ENCODE results near the gene PAF1.
"Not testable (repeated sequence)": the region's sequence is repeated elsewhere in the genome, so short reads cannot be mapped to it uniquely, and the experiment has no call there.

The PAF1 gene

GRCh38 chr19:39382991-39383828, 7.7 kb downstream of the PAF1 start:
- no peak for DNase-seq (ENCODE audit: low read depth in 2 of 2)

GRCh38 chr19:39381910-39382611, 8.8 kb downstream of the PAF1 start:
- DNase-seq (ENCODE audit: low read depth in 2 of 2): no peak

GRCh38 chr19:39380521-39381502, 10.1 kb downstream of the PAF1 start:
- DNase-seq (ENCODE audit: low read depth in 2 of 2): no peak

GRCh38 chr19:39379865-39380396, 11.0 kb downstream of the PAF1 start:
- DNase-seq (ENCODE audit: low read depth in 2 of 2): no peak

- DNase-seq (ENCODE audit: low read depth in 2 of 2): not testable (repeated sequence)
Observed at GRCh38 chr19:39379366-39379765, 11.5 kb downstream of the PAF1 start.

- DNase-seq (ENCODE audit: low read depth in 2 of 2): no peak
Observed at GRCh38 chr19:39377373-39378362, 13.2 kb downstream of the PAF1 start.

- no peak for DNase-seq (ENCODE audit: low read depth in 2 of 2)
Observed at GRCh38 chr19:39375929-39376328, 15.0 kb downstream of the PAF1 start.

GRCh38 chr19:39372941-39373340, 18.0 kb downstream of the PAF1 start:
- no peak for DNase-seq (ENCODE audit: low read depth in 2 of 2)

- DNase-seq (ENCODE audit: low read depth in 2 of 2): no peak
Observed at GRCh38 chr19:39372047-39372802, 18.7 kb downstream of the PAF1 start.

- no peak for DNase-seq (ENCODE audit: low read depth in 2 of 2)
Observed at GRCh38 chr19:39370735-39371134, 20.2 kb downstream of the PAF1 start.

GRCh38 chr19:39369200-39369599, 21.7 kb downstream of the PAF1 start:
- no peak for DNase-seq (ENCODE audit: low read depth in 2 of 2)

GRCh38 chr19:39365531-39365930, 25.4 kb downstream of the PAF1 start:
- no peak for DNase-seq (ENCODE audit: low read depth in 2 of 2)

- DNase-seq (ENCODE audit: low read depth in 2 of 2): no peak
Observed at GRCh38 chr19:39363901-39364457, 26.9 kb downstream of the PAF1 start.

GRCh38 chr19:39362682-39363657, 27.9 kb downstream of the PAF1 start:
- DNase-seq (ENCODE audit: low read depth in 2 of 2): no peak

- DNase-seq (ENCODE audit: low read depth in 2 of 2): no peak
Observed at GRCh38 chr19:39360599-39360998, 30.3 kb downstream of the PAF1 start.

GRCh38 chr19:39359026-39359425, 31.9 kb downstream of the PAF1 start:
- DNase-seq (ENCODE audit: low read depth in 2 of 2): no peak

GRCh38 chr19:39356647-39357046, 34.3 kb downstream of the PAF1 start:
- no peak for DNase-seq (ENCODE audit: low read depth in 2 of 2)

GRCh38 chr19:39356073-39356472, 34.8 kb downstream of the PAF1 start:
- DNase-seq (ENCODE audit: low read depth in 2 of 2): no peak

All from stimulated activated CD8-positive, alpha-beta memory T cell treated with anti-CD3 and anti-CD28 coated beads, Interleukin-7, amount 100 ng/mL, for 1 hour (primary cell).